Muscle of arm (tissue), 14 donors: ENCODE results near the gene PBX4. TPM values are rescaled to one million over a fixed set of nuclear protein-coding genes. Genes with fewer than 3 reads are reported as not detected.
A peak's percentile ranks its signal among the peaks of the same experiment; 100 is the strongest.
"Not testable (repeated sequence)": the region's sequence is repeated elsewhere in the genome, so short reads cannot be mapped to it uniquely, and the experiment has no call there.

ENCODE experiments used
- DNase-seq: peaks from one replicate; pipeline ENCODE4 v3.0.0-alpha.2; 2013
- long read RNA-seq, 11 donors: transcript quantifications; one replicate each; lab custom pipeline, GENCODE V29; 2026
- polyA plus RNA-seq, 12 donors: library from polyadenylated mRNA; unstranded; fragments of 120-200 nt; gene quantifications; one replicate each; pipeline ENCODE4 v1.2.1, GENCODE V29; 2013; ENCODE audit not compliant: insufficient read length in 12 of 12

PBX4 gene, protein sequence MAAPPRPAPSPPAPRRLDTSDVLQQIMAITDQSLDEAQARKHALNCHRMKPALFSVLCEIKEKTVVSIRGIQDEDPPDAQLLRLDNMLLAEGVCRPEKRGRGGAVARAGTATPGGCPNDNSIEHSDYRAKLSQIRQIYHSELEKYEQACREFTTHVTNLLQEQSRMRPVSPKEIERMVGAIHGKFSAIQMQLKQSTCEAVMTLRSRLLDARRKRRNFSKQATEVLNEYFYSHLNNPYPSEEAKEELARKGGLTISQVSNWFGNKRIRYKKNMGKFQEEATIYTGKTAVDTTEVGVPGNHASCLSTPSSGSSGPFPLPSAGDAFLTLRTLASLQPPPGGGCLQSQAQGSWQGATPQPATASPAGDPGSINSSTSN
- 1 to 10 TPM in 8 of 12 donors, under 1 TPM in 2, not detected in 2; 0.76 to 6.3 (median 1.8) TPM for polyA plus RNA-seq
- long read RNA-seq, donor 1, partial matches to known transcripts: 0 of 2 reads
- long read RNA-seq, donor 1, other reads (novel, unspliced or antisense): 0 of 2 reads
- long read RNA-seq, donor 2: 0 reads
- long read RNA-seq, donor 3, partial matches to known transcripts: 0 of 1 reads
- long read RNA-seq, donor 3, other reads (novel, unspliced or antisense): 0 of 1 reads
- long read RNA-seq, donor 4: 0 reads
- long read RNA-seq, donor 5: 0 reads
- long read RNA-seq, donor 6: 0 reads
- long read RNA-seq, donor 7: 0 reads
- long read RNA-seq, donor 8: 0 reads
- long read RNA-seq, donor 9: 0 reads
- long read RNA-seq, donor 10: 0 reads
- long read RNA-seq, donor 11, partial matches to known transcripts: 0 of 1 reads
- long read RNA-seq, donor 11, other reads (novel, unspliced or antisense): 0 of 1 reads

DNA sequence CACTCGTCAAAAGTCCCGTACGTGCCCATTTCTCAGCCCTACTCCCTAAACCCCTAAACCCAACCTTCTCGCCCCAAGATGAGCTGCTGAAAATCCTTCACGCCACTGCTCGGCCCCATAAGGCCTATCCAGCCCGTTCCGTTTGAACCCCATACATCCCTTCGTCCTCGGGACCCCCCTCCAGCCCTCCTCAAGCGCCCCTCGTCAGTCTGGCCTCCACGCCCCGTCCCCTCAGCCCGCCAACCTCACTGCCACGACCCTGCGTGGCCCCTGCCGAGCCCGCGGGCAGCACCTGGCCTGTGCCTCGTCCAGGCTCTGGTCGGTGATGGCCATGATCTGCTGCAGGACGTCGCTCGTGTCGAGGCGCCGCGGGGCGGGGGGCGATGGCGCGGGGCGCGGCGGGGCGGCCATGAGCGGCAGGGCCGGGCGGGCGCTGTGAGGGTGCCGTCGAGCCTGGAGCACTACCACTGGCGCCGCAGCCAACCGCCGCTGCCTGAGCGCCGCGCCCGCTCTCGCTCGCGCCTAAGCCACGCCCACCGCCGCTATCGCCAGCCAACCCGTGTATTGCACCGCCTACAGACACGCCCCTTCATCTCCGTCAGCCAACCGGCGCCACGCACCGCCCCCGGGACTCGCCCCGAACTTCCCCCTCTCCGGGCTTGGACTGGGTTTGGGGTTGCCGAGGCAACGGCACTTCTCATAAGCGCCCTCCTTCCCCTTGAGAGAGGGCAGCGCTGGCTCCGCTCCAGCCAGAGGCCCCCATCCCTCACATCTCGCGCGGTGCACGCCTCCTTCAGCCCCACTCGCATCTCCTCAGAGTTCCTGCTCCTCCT lies at the start of gene PBX4:
PBX4 (minus strand) TSS at position 469 of the 833 bp plus-strand sequence; CDS start at position 411, 58 bp downstream.
- DNase-seq: peak; percentile 94

DNA sequence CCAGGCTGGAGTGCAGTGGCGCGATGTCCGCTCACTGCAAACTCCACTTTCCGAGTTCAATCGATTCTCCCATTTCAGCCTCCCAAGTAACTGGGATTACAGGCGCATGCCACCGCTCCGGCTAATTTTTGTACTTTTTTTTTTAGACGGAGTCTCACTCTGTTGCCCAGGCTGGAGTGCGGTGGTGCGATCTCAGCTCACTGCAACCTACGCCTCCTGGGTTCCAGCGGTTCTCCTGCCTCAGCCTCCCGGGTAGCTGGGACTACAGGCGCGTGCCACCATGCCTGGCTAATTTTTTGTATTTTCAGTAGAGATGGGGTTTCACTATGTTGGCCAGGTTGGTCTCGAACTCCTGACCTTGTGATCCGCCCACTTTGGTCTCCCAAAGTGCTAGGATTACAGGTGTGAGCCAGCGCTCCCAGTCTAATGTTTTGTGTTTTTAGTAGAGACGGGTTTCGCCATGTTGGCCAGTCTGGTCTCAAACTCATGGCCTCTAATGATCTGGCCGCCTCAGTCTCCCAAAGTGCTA lies 47.0 kb upstream of the PBX4 start:
- DNase-seq: not testable (repeated sequence)

DNA sequence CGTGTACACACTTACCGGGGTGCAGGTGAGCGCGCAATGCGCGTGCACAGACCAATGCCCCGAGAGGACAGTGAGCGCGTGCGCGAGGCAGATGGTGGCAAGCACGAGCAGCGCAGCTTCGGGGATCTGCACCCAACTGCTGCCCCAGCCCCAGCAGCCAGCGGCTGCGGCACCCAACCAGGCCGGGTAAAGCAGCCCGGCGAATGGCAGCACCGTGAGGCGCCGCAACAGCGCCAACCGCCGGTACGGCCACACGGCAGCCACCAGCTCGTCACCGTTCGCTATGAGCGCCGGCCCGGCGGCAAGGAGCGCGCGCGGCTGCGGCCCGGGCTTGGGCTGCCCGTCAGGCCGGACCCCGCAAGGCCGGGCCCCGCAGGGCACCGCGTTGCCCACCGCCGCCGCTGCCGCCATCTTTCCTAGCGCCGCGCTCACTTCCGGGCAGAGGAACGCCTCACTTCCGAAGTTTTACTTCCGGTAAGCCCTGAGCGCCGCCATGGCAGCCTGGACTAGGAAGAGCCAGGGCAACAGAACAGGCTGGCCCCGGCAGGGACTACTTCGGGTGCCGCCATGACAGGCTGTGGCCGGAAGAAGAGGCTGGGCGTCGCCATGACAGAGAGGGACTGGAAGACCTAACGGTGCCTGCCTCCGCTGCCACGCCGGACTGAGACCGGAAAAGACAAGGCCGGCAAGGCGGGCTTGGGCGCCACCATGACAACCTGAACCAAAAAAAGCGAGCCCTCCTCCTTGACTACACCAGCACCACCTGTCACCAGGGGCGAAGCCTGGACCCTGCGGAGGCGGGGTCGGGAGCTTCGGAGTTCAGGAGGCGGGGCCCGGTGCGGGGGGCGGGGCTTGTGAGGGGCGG lies 45.0 kb upstream of the PBX4 start, which contains the start of gene ATP13A1:
ATP13A1 (minus strand) TSS at position 421 of the 865 bp plus-strand sequence; CDS start at position 411, 10 bp downstream.
- peak; percentile 96 for DNase-seq

DNA sequence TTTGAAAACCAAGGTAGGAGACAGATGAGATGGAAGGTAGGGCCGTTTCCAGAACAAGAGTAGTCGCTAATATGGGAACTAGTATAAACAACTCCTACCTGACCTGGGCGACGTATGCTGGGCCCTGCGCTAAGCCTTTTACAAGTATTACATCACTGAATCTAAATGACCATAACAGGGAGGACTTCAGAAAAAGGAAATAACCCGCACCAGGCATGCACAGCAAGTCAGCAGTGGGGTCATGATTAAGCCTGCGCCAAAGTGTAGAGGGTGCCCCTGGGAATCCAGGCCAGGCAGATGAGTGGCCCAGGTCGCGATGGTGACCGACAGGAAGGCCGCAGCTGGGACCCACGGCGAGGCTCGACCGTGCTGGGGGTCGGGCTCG lies 44.4 kb upstream of the PBX4 start:
- DNase-seq: no peak

DNA sequence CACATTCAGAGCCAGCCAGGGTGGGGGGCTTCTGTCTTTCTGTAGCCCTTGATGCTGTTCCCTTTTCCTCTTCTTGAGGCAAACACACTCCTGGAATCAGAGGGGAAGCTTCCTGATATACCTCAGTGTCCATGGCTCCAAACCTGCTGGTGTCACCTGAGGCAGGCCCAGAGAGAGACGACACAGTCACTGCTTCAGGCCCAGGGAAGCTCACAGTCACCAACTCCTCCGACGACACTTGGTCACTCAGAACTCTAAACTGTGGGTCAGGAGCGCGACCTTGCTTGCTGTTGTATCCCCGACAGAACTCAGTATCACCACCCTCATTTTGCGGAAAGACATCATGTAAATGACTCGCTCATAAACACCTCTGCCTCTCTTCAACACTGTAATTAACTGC lies 43.9 kb upstream of the PBX4 start:
- no peak for DNase-seq

DNA sequence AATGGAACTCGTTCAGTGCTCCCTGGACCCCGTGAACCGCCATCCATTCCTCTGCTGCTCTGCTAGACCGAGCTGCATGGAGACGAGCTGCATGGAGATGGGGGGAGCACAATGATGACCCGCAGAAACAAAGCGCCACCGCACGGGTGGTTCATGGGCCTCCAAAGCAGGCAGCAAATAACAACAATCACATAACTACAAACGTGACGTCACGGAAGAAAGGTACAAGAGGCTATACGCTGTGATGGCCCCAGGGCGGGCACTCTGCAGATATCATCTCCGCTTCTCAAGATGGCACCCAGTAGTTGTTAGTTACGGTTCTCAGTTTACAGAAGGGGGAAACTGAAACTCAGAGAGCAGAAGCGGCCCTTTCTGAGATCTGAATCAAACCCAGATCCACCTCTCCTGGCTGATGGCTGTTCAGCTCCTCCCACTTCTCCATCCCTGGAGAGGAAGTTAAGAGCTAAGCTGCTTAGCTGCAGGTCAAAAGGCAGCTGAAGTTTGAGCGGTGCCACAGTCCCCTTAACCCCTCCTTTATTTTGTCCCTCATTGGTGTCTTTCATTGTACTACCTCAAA lies 43.3 kb upstream of the PBX4 start:
- DNase-seq: no peak

DNA sequence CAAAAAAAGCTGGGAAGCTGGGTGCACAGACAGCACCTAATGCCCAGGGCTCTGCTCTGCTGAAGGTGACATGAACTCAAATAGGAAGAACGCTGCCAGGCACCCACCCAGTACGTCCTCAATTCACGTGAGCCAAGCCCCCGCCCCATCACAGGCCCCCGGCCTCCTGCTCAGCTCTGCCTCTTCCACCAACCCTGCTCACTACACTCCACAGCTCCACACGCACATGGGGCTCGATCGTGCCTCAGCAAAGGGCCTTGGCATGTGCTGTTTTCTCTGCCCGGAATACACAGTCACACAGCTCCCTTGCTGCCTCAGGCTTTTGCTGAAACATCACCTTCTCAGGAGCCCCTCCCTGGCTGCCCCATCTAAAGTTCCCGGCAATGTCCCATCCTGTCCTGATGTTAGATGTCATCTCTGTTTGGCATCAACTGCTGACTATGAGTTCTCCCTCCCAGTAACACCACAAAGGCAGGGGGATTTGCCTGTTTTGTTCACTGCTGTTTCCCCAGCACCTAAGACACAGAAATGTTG lies 42.7 kb upstream of the PBX4 start:
- DNase-seq: no peak

DNA sequence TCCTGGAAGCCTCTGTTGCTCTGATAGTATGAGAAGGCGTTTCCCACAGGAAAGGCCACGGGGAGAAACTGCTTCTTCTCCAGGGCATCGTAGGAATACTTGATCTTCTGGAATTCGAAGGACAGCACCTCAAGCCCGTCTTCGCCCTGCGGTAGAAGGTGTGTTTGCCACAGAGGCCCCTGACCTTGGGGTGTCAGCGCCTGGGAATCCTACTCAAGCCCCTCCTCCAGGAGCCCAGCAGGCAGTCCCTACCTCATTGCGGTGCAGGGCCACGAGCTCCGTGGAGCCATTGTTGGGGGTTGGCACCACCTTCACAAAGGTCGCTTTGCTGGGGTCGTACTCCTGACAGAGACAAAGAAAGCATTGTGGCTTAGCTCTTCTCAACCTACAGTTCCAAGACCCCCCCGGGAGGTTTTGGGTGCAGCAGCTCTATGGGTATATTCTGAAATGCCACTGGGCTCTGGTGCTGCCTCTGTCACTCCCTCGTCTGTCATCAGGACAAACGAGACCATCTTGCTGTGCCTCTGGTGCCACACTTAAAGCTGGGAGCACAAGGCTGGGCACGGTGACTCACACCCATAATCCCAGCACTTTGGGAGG lies 41.3 kb upstream of the PBX4 start:
- DNase-seq: no peak

DNA sequence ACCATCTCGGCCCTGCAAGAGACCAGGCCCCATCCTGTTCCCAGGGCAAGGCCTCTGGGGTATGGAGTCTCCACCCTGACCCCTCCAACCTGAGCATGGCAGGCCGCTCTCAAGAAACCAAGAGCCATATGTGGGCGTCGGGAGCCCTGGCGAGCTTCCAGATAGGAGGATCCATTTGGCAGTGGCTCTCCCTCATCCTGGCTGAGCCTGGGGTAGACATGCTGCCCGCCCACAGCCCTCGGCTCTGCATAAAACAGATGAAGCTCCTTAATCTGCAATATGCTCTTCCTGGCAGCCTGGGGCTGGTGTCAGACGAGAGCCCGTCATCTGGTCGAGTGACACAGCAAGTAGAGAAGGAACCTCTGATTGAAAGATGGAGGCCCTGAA lies 38.9 kb upstream of the PBX4 start:
- DNase-seq: no peak

DNA sequence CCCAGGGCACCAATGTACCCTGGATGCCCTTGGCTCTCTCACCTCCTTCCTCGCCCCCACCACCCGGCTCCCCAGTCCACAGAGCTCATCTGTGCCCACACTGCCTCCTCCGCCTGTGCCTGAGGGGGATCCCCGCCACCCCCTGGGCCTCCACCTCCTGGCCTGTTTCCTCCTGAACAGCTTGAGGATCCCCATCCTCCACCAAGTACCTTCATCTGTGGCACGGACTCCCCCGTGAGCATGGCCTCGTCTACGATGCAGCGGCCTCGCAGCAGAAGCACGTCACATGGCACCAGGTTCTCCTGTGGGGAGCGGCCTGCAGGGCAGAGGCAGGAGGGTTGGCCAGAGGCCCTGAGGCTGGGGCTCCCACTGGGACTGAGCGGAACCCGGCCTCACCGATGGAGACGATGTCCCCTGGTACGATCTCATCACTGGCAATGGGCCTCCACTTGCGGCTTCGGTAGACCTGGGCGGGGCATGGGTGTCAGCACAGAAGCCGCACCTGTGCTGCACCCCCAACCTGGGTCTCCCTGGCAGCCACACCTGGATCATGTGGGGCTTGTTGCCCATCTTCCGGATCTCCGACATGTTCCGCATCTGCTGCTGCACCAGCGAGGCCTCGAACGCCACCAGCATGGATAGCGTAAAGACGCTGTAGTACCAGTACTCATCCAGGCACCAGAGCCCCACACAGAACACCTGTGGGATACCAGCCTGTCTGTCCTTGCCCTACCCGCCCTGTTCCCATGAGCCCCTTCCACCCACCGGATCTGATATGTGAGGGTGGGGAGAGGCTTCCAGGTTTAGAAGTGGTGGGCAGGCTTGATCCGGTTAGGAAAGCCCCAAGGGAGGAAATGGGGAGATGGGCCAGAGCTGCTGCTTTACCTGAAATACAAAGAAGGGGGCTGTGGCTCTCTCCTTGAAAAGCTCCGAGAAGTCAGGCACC lies 38.2 kb upstream of the PBX4 start:
- no peak for DNase-seq

DNA sequence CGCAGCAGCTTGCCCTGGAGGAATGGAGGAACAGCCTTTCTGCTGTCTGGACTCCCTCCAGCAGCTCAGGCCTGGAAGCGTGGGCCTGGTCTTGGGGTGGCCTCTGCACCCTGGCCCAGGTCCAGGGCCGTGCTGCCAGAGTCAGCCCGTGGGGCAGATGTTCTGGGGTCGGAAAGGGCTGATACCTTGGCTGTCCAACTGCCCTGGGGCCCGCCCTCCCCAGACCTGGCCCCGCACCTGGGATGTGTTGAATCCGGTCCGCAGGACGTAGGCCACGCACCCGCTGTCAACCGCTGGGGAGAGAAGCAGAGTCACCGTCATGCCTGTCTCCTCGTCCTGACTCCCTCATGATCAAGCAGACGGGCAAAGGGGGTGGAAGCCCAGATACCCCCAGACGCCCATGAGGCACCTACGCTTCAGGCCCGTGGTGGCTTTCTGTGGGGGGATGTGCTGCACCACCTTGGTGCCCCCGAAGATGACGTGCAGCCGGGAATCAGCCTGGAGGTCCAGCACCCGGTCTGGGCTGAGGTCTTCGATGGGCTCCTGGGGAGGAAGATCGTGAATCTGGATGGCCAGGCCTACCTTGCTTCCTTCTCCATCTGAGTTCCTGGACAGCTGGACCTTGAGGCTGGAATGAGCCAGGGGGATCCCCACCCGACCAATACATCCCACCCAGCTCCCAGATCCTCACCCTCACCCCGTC lies 37.3 kb upstream of the PBX4 start:
- DNase-seq: no peak

DNA sequence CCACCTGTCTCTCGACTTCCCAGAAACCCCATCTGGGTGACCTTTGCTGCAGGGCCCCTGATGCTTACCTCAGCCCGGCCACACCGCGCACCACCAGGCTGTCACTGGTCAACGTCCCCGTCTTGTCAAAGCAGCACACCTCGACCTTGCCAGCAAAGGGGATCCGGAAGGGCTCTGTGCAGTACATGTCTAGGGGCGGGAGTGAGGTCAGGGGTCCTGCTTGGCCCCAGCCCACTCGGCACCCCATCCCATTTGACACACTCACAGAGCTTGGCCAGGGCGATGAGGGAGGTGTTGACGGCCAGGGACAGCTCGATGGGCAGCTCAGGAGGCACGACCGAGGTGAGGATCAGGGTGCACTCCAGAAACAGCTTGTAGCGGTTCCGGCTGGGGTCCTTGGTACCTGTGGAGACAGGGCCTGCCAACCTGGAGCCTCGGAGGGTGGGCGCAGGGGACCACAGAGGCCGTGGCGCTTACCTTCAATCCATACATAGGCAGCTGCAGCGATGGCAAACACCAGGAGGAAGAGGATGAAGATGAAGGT lies 36.6 kb upstream of the PBX4 start:
- no peak for DNase-seq

DNA sequence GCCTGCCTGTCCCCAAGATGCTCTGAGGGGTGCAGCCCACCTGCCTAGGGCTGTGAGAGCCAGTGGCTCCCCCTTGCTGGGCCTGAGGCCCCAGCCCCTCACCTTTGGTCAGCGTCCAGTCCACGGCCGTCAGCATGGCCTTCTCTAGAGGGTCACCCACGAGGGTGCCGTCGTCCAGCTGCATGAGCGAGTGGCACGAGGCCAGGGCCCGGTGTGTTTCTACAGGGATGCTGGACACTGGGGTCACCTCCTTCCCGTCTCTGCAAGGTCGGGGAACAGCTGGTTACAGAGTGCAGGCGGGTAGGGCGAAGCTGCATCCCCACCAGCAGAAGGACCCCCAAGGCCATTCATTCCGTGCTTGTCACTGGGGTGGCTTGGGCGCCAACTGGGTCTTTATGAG lies 36.0 kb upstream of the PBX4 start:
- DNase-seq: no peak

DNA sequence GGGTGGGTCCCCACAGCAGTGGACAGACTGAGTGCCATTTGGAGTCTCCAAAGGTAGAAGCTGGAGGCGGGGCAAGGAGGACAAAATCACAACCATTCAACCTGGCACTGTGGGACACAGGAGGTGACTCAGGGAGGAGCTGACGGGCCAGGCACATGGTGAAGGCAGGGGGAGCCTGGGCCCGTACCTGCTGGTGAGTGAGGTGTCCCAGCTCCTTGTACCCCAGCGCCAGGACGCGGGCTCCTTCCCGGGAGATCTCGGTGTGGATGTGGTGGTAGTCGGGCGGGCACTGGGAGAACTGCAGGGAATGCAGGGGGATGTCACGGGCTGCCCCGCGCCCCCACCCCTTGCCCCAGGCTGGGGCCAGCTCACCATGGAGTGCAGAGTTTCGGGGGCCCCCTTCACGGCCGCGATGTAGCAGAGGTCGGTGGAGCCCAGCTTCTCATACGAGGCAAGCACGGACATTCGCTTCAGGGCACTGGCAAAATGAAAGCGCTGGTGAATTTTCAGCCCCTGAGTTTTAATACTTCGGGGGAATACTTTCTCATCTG lies 35.2 kb upstream of the PBX4 start:
- no peak for DNase-seq

DNA sequence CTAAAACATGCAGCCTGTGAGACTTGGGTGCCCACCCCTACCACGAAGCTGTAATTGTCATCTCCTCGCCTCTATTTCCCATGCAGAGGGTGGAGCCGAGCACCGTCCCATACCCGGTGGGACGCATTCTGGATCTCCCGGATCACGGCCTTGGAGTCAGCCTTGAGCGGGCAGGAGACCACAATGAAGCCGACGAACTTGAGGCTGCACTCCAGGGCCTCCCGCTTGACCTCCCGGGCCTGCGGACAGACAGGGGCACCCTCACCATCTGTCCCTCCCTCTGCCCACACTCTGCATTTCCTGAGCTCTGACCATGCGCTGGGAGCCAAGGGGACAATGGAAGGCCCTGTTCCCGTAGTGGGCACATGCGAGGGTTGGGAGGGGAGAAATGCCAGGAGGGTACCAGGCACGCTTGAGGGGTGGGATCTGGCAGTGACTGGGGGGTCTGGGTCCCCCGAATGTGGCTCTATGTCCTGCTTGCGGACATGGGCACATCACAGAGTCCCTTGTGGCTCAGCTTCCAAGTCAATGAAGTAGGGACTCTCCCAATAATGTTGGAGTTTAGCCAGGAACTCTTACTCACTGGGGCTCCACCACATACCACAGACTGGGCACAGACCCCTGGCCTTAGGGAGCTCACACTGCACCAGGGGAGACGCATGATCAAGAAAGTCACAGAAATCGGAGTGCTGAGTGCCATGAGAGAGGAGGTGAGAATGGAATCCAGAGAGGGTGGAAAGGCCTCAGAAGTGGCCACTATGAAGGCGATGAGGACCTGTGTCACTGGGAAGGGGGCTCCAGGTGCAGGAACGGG lies 34.2 kb upstream of the PBX4 start:
- no peak for DNase-seq

DNA sequence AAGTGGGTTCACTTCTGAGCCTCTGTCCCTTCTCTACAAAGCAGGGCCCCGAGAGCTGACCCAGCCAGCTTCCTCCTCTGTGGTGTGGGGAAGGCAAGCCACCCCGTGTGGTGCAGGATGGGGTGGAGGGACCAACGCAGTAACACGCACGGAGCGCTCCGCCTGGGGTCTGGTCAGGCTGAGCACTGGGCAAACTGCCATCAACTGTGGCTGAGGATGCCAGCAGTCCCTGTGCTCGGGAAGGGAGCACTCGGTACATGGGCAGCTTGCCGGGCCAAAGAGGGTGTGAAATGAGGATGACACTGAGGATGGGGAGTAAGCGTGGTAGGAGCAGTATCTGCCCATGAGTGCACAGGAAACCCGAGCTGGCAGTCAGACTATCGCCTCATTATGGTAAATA lies 32.6 kb upstream of the PBX4 start:
- no peak for DNase-seq
